ENCODE data around the gene SFXN1. TPM values are rescaled to one million over a fixed set of nuclear protein-coding genes. Genes with fewer than 3 reads are reported as not detected.

The SFXN1 gene
- total RNA-seq, 2 experiments from 2014 or later, result 147 to 154 TPM

DNA sequence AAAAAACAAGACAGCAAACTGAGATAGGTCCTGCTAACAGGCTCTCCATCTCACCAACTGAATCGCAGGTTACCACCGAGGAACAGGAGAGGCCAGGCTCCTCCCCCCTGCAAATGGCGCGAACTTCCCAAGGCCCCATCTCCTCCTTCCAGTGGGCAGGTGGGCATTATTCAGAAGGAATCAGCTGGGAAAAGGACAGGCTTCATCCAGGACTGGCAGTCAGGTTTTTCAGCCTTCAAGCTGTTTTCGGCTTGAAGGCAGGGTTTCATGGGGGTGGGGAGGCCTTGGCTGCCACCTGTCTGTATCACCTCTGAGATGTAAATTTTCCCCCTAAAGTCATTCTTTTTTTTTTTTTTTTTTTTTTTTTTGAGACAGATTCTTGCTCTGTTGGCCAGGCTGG, 79.4 kb downstream of the SFXN1 start:
- no peak overlapping the region for H3K4me3 ChIP-seq (ENCODE audit: low read depth, low read length, poor library complexity, severe bottlenecking)
- no TSS peak for BruUV-seq (replicated peaks)
- no peak for DNase-seq (ENCODE audit: low spot score)
- no peaks in the 10 kb centered on the region for H3K9me3 ChIP-seq (ENCODE audit: low read length)
- CTCF ChIA-PET (ENCODE audit: unreplicated experiment), result no interaction called here
- intact Hi-C loops (cut with micrococcal nuclease; ENCODE audit: unreplicated experiment), result no loop called here
- no peak overlapping the region for H3K27ac ChIP-seq (ENCODE audit: low read depth, low read length, poor library complexity, severe bottlenecking)
- no peak overlapping the region for H2AFZ ChIP-seq (ENCODE audit: low read length)
- TF ChIP-seq, protein P1, sequence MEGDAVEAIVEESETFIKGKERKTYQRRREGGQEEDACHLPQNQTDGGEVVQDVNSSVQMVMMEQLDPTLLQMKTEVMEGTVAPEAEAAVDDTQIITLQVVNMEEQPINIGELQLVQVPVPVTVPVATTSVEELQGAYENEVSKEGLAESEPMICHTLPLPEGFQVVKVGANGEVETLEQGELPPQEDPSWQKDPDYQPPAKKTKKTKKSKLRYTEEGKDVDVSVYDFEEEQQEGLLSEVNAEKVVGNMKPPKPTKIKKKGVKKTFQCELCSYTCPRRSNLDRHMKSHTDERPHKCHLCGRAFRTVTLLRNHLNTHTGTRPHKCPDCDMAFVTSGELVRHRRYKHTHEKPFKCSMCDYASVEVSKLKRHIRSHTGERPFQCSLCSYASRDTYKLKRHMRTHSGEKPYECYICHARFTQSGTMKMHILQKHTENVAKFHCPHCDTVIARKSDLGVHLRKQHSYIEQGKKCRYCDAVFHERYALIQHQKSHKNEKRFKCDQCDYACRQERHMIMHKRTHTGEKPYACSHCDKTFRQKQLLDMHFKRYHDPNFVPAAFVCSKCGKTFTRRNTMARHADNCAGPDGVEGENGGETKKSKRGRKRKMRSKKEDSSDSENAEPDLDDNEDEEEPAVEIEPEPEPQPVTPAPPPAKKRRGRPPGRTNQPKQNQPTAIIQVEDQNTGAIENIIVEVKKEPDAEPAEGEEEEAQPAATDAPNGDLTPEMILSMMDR (conservative IDR thresholded peaks at IDR 0.05; ENCODE audit: low read length), result no peak
- TF ChIP-seq EZH2phosphoT487 (IDR thresholded peaks at IDR 0.05; ENCODE audit: borderline replicate concordance, low read depth, low read length), result no peak
- POLR2A ChIA-PET, result interaction anchor here (0.6 kb wide), 2 partner anchors 64 to 848 kb away, joined by 3 to 8 read pairs; no protein-coding TSS in a partner anchor
- no peak overlapping the region for H3K4me2 ChIP-seq (ENCODE audit: low read length)
- H3K9me2 ChIP-seq (ENCODE audit: insufficient read depth, low read length), result no peaks in the 10 kb centered on the region
- no peaks in the 10 kb centered on the region for H4K20me1 ChIP-seq (ENCODE audit: insufficient read depth, low read length)
- H3K36me3 ChIP-seq (ENCODE audit: insufficient read depth, low read length), result no peaks in the 10 kb centered on the region
- no peaks in the 10 kb centered on the region for H3K79me2 ChIP-seq (ENCODE audit: insufficient read depth, low read depth, low read length)
- no peaks in the 10 kb centered on the region for H3K4me1 ChIP-seq (ENCODE audit: insufficient read depth, low read length, poor library complexity, severe bottlenecking)

DNA sequence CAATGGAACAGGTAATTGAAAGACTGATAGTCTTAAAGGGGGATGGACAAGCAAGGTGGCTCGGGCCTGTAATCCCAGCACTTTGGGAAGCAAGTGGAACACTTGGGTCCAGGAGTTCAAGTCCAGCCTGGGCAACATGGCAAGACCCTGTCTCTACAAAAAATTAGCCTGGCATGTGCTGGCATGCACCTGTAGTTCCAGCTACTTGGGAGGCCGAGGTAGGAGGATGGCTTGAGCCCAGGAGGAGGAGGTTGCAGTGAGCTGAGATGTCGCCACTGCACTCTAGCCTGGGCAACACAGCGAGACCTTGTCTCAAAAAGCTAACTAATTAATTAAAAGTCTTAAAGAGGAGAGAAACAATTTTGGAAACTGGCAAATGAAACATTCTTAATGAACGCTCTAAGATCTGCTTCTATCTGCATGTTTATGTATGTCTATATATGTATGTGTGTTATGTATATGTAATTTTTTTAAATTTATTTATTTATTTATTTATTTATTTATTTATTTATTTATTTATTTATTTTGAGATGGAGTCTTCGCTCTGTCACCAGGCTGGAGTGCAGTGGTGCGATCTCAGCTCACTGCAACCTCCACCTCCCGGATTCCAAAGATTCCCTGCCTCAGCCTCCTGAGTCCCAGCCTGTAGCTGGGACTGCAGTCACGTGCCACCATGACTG, 80.6 kb downstream of the SFXN1 start:
- no peaks in the 10 kb centered on the region for H3K36me3 ChIP-seq (ENCODE audit: insufficient read depth, low read length)
- no peak overlapping the region for H3K4me2 ChIP-seq (ENCODE audit: low read length)
- H3K9me3 ChIP-seq (ENCODE audit: low read length), result no peaks in the 10 kb centered on the region
- no peaks in the 10 kb centered on the region for H4K20me1 ChIP-seq (ENCODE audit: insufficient read depth, low read length)
- H3K27ac ChIP-seq (ENCODE audit: low read depth, low read length, poor library complexity, severe bottlenecking), result no peak overlapping the region
- H3K4me3 ChIP-seq (ENCODE audit: low read depth, low read length, poor library complexity, severe bottlenecking), result no peak overlapping the region
- H3K79me2 ChIP-seq (ENCODE audit: insufficient read depth, low read depth, low read length), result no peaks in the 10 kb centered on the region
- DNase-seq (ENCODE audit: low spot score), result no peak
- no peaks in the 10 kb centered on the region for H3K4me1 ChIP-seq (ENCODE audit: insufficient read depth, low read length, poor library complexity, severe bottlenecking)
- ChIA-PET POLR2A (no interaction called here), CTCF (ENCODE audit: unreplicated experiment) (no interaction called here)
- no peak overlapping the region for H2AFZ ChIP-seq (ENCODE audit: low read length)
- H3K9me2 ChIP-seq (ENCODE audit: insufficient read depth, low read length), result no peaks in the 10 kb centered on the region
- intact Hi-C loops (cut with micrococcal nuclease; ENCODE audit: unreplicated experiment), result no loop called here
- TF ChIP-seq, protein P1 (conservative IDR thresholded peaks at IDR 0.05; ENCODE audit: low read length), result no peak
- no peak for TF ChIP-seq EZH2phosphoT487 (IDR thresholded peaks at IDR 0.05; ENCODE audit: borderline replicate concordance, low read depth, low read length)
- no TSS peak for BruUV-seq (replicated peaks)

DNA sequence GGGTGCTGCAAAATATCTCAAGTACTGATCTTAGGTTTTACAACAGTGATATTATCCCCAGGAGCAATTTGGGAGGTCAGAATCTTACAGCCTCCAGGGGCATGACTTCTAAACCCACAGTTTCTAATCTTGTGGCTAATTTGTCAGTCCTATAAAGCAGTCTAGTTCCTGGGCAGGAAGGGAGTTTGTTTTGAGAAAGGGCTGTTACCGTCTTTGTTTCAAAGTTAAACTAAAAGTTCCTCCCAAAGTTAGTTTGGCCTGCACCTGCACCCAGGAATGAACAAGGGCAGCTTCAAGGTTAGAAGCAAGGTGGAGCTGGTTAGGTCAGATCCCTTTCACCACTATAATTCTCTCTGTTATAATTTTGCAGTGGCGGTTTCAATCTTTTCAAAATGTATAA, 81.7 kb downstream of the SFXN1 start:
- no peak overlapping the region for H3K4me3 ChIP-seq (ENCODE audit: low read depth, low read length, poor library complexity, severe bottlenecking)
- ChIA-PET POLR2A (no interaction called here), CTCF (ENCODE audit: unreplicated experiment) (no interaction called here)
- no peak overlapping the region for H3K27ac ChIP-seq (ENCODE audit: low read depth, low read length, poor library complexity, severe bottlenecking)
- no peak for TF ChIP-seq EZH2phosphoT487 (IDR thresholded peaks at IDR 0.05; ENCODE audit: borderline replicate concordance, low read depth, low read length)
- TF ChIP-seq, protein P1 (conservative IDR thresholded peaks at IDR 0.05; ENCODE audit: low read length), result no peak
- no peak for DNase-seq (ENCODE audit: low spot score)
- H3K79me2 ChIP-seq (ENCODE audit: insufficient read depth, low read depth, low read length), result no peaks in the 10 kb centered on the region
- H3K9me2 ChIP-seq (ENCODE audit: insufficient read depth, low read length), result no peaks in the 10 kb centered on the region
- H4K20me1 ChIP-seq (ENCODE audit: insufficient read depth, low read length), result no peaks in the 10 kb centered on the region
- H2AFZ ChIP-seq (ENCODE audit: low read length), result no peak overlapping the region
- intact Hi-C loops (cut with micrococcal nuclease; ENCODE audit: unreplicated experiment), result no loop called here
- BruUV-seq (replicated peaks), result no TSS peak
- H3K4me2 ChIP-seq (ENCODE audit: low read length), result no peak overlapping the region
- H3K36me3 ChIP-seq (ENCODE audit: insufficient read depth, low read length), result no peaks in the 10 kb centered on the region
- H3K4me1 ChIP-seq (ENCODE audit: insufficient read depth, low read length, poor library complexity, severe bottlenecking), result no peaks in the 10 kb centered on the region
- H3K9me3 ChIP-seq (ENCODE audit: low read length), result no peaks in the 10 kb centered on the region
